SU-DHL-6 (cell line): Measurements from ENCODE around the gene PIK3CD.

ENCODE experiments used
- EZH2phosphoT487 ChIP-seq: fragments of 200-600 bp; sonication (generic), shearing (Covaris generic); conservative IDR thresholded peaks from 2 replicates; pipeline ENCODE4 v1.6.1; 2018; ENCODE audit warnings: mild to moderate bottlenecking, antibody characterized with exemption, low read length, moderate library complexity, mixed read lengths
- TF ChIP-seq, protein P1 (sequence below): fragments of 200-600 bp; sonication (generic); IDR thresholded peaks from one replicate; pipeline ENCODE4 v1.5.1; 2017; ENCODE audit warnings: antibody characterized with exemption, mild to moderate bottlenecking, low read length, moderate library complexity; ENCODE audit not compliant: insufficient read depth, poor library complexity, severe bottlenecking

DNA sequence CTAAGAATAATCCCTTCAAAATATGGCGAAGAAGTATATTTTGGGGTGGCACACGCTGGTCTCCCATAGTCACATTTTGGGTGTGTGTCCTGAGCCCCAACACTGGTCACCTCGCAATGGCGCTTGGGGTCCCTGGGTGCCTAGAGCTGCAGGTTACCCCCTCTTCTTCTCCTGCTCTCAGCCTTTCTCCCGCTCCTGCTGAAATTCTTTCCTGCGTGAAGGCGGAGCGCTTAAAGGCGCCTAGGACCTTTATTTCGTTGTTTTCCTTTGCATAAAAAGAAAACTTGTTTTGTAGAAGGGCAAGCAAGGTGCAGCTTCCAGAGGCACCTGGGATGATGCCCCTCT is 339 bp upstream of the PIK3CD start:
- TF ChIP-seq, protein P1, sequence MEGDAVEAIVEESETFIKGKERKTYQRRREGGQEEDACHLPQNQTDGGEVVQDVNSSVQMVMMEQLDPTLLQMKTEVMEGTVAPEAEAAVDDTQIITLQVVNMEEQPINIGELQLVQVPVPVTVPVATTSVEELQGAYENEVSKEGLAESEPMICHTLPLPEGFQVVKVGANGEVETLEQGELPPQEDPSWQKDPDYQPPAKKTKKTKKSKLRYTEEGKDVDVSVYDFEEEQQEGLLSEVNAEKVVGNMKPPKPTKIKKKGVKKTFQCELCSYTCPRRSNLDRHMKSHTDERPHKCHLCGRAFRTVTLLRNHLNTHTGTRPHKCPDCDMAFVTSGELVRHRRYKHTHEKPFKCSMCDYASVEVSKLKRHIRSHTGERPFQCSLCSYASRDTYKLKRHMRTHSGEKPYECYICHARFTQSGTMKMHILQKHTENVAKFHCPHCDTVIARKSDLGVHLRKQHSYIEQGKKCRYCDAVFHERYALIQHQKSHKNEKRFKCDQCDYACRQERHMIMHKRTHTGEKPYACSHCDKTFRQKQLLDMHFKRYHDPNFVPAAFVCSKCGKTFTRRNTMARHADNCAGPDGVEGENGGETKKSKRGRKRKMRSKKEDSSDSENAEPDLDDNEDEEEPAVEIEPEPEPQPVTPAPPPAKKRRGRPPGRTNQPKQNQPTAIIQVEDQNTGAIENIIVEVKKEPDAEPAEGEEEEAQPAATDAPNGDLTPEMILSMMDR, result no peak
- TF ChIP-seq EZH2phosphoT487, result no peak
